Fibroblast of skin of left quadriceps (primary cell): ENCODE measurements around the gene GPER1.
"Not testable (repeated sequence)": the region's sequence is repeated elsewhere in the genome, so short reads cannot be mapped to it uniquely, and the experiment has no call there.

ENCODE experiments used
- DNase-seq, 2 experiments: peaks; one replicate each; pipeline ENCODE4 v3.0.0-alpha.2; 2013; ENCODE audit warnings: low read depth in 2 of 2

Gene GPER1

GRCh38 chr7:1087952-1088920 is at the start of gene GPER1:
TSS of gene GPER1 (plus strand) at chr7:1088113. CDS start at chr7:1091729, 3,616 bp downstream.
- no peak for DNase-seq

- DNase-seq = not testable (repeated sequence)
These were observed 47.7 kb upstream of the GPER1 start for GRCh38 chr7:1040233-1040632.

GRCh38 chr7:1040790-1041189 is 47.1 kb upstream of the GPER1 start:
- peak; percentile 40 for DNase-seq

DNA sequence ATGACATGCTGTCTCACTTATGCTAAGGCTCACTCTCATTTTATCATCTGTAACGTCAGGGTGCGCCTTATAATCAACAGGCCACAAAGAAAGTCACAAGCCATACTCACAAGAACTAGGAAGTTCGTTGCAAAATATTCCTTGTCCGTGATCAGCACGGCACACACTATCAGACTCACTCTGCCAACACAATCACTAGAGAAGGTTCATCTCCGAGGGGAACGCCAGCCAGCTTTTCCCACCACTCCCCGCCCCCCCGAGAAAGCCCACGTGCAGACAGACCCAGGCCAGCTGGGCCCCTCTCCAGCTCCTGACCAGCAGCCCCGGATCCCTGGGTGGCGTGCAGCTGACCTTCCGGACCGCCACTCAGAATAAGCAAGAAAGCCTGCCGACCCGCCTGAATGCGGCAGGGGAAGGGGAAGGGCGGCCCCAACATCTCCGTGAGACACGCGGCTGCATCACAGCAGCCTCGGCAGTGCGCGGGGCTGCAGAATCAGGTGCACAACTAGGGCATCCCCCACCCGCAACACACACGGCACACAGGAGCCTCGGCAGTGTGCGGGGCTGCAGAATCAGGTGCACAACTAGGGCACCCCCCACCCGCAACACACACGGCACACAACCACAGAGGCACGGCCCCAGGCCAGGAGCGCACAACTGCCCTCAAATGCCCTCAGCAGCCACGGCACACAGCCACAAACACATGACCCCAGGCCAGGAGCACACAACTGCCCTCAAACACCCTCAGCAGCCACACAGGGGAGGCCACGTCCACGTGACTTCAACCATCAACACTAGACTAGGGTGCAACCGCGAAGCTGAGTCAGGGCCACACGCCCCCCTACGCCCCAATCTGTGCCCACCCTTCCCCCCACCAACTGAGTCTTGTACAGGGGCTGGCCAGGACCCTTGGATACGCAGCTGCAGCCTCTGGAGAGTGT is 46.1 kb upstream of the GPER1 start:
- DNase-seq = no peak

- no peak for DNase-seq
These were observed 45.5 kb upstream of the GPER1 start for GRCh38 chr7:1042492-1042833.

GRCh38 chr7:1043552-1044188 is 44.2 kb upstream of the GPER1 start:
- no peak for DNase-seq

GRCh38 chr7:1044189-1045068 is 43.5 kb upstream of the GPER1 start, which contains the start of gene GPR146:
TSS of gene GPR146 (plus strand) at chr7:1044546. CDS start at chr7:1057516, 12,970 bp downstream.
- DNase-seq = peak; percentile 90 to 92

- no peak for DNase-seq
These were observed 42.5 kb upstream of the GPER1 start for GRCh38 chr7:1045069-1046063.

DNA sequence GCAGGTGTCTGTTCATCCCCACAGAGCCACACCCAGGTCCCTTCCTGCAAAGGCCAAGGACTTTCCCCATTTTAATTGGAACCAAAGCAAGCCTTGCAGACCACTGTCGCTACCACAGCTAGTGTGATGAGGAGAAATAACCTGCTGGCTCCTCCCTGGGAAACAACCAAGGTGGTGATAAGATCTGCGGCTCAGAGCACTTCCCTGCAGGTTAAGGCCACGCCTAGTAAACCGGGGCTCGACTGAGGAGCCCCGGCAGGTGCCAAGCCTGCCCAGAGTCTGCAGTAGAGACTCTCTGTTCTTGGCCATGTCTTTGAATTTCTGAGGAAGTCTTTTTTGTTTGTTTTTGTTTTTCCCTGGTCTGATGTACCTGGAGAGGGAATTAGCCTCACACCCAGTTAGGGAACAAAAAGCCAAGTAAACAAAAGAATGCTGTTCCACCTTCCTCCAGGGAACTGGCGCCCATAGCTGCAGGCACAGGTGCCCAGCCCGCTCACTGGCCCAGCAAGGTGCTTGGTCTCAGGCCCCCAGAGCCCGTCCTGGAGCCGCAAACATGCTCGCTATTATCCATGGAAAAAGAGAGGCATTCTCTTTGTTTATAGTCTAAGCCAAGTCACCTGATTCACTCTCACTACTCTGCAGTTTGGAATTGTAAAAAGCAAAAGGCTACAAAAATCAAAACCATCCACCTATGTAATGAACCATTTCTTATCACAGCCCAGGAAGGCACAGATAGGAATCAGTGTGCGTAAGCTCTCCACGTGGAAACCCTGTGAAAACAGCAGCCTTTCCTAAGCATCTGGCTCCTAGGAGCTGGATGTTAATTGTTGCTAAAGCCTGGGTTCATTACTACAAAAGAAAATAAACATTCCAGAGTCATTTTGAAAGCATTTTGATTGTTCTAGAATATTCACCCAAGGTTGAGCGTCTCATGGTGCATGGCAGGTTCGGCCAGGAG is 40.9 kb upstream of the GPER1 start:
- no peak for DNase-seq

DNA sequence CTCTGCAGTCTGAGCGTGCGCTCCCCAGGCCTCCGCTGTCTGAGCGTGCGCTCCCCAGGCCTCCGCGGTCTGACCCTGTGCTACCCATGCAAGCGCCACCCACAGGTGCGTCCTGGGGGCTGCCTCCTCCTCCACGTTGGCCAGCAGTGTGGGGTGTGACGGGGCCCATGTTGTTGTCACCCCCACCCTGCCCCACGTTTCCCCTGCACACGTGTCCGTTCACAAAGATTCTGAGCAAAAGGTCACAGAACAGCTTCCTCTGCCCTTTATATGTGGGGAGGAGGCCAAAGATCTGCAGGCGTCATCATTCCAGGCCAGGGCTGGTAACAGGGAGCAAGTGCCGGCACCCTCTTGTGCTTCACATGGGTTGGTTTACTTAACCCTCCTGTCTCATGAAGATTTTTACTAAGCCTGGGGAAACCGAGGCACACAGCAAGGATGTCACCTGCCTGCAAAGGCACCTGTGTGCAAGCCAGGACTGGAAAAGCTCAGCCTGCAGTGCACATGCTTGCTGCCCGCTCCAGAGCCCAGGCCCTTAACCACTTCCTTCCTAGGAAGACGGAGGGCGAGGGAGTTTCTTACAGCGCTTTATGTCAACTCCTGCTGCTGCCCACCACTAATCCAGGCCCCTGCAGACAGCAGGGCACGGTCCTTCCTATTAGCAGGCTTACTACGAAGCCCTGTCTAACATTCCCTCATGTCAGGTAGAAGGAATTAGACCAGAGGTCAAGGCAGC is 38.7 kb upstream of the GPER1 start:
- no peak for DNase-seq

- no peak for DNase-seq
These were observed 38.1 kb upstream of the GPER1 start for GRCh38 chr7:1049801-1050200.

DNA sequence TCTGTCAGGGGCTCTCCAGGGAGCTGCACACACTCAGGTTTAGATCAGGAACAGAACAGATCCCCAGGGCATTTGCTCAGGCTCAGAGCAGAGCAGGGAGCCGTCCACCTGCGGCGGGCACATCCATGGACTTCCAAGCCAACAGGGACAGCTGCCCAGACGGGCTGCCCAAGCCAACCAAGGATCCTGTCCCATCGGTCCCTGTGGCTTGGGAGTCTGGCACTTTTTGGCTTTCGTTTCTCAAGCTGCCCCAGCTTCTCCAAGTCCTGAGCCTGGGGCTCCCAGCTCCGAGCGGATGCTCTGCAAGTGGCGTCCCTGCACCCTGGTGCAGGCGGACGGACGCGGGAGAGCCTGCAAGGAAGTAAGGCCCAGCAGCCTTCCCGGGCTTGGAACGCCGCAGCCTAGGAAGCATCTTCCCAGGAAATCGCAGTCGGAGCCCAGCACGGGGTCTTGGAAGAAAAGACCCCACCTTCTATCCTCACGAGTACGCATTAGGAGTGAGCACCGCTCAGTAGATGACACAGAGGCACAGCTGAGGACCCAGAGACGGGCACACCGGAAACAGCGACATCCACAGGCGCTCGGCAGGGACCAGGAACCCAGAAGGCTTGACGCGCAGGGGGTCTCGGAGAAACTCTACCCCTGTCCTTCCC is 37.5 kb upstream of the GPER1 start:
- DNase-seq = no peak

DNA sequence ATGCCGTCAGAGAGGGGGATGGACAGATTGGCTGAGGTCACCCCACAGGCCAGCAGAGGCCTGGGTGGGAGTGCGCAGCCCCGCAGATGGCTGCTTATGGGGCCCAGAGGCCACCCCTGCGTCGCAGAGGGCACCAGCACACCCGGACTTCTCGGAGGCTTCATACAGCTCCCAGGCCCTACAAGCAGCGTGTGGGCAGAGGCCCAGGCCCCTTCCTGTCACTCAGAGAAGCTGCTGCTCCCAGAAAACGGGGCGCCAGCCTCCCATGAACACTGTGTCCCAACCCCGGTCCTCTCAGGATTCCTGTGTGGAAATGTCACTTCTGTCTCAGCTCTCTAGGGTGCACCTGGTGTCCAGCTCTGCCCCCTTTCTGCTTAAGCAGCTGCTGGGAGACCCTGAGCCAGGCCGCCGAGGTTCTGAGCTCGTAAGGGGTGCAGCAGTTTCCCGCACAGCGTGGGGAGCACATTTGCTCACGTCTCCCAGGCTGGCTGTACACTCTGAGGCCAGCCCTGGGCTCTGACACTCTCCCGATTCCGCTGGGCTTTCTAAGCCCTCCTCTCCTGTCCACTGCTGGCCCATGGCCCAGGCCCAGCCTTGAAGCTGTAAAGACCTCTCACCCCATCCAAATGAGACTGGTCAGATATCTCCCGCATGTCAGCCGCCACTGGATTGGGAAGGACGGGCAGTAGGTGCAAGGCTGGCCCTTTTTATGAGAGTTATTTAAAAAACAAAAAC is 36.8 kb upstream of the GPER1 start:
- no peak for DNase-seq

- no peak for DNase-seq
These were observed 35.7 kb upstream of the GPER1 start for GRCh38 chr7:1052031-1052818.

- no peak for DNase-seq
These were observed 34.9 kb upstream of the GPER1 start for GRCh38 chr7:1053002-1053411.
